ENCODE data around the gene TLNRD1.
"Not testable (repeated sequence)": the region's sequence is repeated elsewhere in the genome, so short reads cannot be mapped to it uniquely, and the experiment has no call there.

TLNRD1 gene

GRCh38 chr15:81000624-81001151 lies at the start of gene TLNRD1:
TLNRD1 (plus strand) TSS chr15:81000923; CDS start chr15:81002272, 1,349 bp downstream.
- peak; percentile 81 for DNase-seq (ENCODE audit: low read depth)
- peak within 1 kb of the TSS; percentile 87 for H3K4me3 ChIP-seq (ENCODE audit: low read depth, low read length)

- DNase-seq (ENCODE audit: low read depth) = no peak
- no peak overlapping the region for H3K4me3 ChIP-seq (ENCODE audit: low read depth, low read length)
Observed at GRCh38 chr15:80951941-80952340, 48.8 kb upstream of the TLNRD1 start.

DNA sequence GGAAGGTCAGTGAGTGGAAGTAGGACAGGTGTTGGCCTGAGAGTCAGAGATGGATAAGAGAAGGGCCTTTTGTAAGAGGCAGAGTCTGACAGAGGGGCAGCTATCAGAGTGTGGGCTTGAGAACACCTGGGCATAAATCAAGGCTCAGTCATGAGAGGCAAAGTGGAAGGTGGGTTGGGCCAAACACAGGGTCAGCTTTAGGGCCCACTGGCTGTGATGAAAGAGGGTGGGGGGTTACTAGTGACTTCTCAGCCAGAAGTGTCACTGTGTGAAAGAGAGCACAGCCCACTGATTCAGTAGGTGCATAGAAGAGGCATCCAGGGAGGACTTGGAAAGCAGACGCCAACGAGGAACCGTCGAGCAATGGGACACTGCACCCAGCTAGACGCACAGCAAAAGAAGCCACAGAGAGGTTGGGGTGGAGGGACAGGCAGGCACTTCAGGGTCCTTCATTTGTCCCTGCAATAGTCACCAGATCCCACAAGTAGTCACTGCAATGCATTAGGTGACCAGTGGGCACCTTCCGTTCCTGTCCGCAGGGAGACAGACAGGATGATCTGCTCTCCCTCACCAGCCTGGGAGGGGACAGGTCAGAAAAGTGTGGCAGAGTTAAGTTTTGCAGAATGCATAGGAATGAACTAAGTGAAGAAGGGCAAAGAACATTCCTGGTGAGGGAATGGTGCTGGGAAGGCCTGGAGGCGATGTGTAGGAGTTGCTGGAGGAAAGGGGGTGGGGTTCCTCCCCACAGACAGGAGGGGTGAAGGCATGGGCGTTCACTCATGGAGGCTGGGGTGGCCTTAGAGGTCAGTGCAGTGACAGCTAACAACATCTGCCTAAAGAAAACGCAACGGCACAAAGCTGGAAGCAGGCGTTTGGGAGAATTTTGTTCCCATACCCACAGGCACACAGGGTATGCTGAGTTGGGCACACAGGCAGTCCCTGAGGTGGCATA lies 47.4 kb upstream of the TLNRD1 start:
- H3K4me3 ChIP-seq (ENCODE audit: low read depth, low read length) = no peak overlapping the region
- no peak for DNase-seq (ENCODE audit: low read depth)

- no peak for DNase-seq (ENCODE audit: low read depth)
- H3K4me3 ChIP-seq (ENCODE audit: low read depth, low read length) = no peak overlapping the region
Observed at GRCh38 chr15:80953953-80954778, 46.6 kb upstream of the TLNRD1 start.

- peak; percentile 67 for DNase-seq (ENCODE audit: low read depth)
- not testable (repeated sequence) for H3K4me3 ChIP-seq (ENCODE audit: low read depth, low read length)
Observed at GRCh38 chr15:80955571-80956452, 44.9 kb upstream of the TLNRD1 start.

- no peak for DNase-seq (ENCODE audit: low read depth)
- H3K4me3 ChIP-seq (ENCODE audit: low read depth, low read length) = no peak overlapping the region
Observed at GRCh38 chr15:80957556-80957955, 43.2 kb upstream of the TLNRD1 start.

- no peak for DNase-seq (ENCODE audit: low read depth)
- no peak overlapping the region for H3K4me3 ChIP-seq (ENCODE audit: low read depth, low read length)
Observed at GRCh38 chr15:80957976-80958375, 42.7 kb upstream of the TLNRD1 start.

- no peak overlapping the region for H3K4me3 ChIP-seq (ENCODE audit: low read depth, low read length)
- no peak for DNase-seq (ENCODE audit: low read depth)
Observed at GRCh38 chr15:80958818-80959495, 41.8 kb upstream of the TLNRD1 start.

DNA sequence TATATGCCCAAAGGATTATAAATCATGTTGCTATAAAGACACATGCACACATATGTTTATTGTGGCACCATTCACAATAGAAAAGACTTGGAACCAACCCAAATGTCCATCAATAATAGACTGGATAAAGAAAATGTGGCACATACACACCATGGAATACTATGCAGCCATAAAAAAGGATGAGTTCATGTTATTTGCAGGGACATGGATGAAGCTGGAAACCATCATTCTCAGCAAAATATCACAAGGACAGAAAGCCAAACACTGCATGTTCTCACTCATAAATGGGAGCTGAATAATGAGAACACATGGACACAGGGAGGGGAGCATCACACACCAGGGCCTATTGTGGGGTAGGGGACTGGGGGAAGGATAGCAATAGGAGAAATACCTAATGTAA lies 35.3 kb upstream of the TLNRD1 start:
- DNase-seq (ENCODE audit: low read depth); H3K4me3 ChIP-seq (ENCODE audit: low read depth, low read length): not testable (repeated sequence)

DNA sequence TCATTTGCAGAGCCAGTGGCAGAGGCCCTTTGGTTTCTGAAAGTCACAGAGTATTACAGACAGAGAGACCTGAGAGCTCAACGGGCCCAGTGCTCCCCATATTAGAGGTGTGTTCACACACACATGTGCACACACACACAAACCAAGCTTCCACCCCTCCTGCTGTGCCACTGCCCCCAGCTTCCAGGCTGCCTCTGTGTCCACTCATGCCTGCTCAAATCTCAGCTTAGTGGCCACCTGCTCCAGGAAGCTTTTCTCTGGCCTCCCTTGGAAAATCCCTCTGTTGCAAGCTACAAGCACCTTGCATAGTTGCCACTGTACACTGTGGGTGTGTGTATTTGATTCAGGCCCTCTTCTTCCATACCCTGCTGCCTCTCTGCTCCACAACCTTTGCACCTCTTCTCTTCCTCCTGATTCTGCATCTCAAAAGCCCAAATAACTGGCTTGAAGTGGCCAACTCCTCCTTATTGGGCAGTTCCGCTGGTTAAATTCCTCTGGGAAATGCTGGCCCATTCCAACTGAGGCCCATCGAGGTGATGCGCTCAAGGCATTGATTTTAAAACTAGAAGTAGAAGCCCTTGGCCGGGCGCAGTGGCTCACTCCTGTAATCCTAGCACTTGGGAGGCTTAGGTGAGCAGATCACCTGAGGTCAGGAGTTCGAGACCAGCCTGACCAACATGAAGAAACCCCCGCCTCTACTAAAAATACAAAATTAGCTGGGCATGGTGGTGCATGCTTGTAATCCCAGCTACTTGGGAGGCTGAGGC lies 34.1 kb upstream of the TLNRD1 start:
- no peak for DNase-seq (ENCODE audit: low read depth)

GRCh38 chr15:80967451-80967850 lies 33.3 kb upstream of the TLNRD1 start:
- H3K4me3 ChIP-seq (ENCODE audit: low read depth, low read length) = no peak overlapping the region
- peak; percentile 31 for DNase-seq (ENCODE audit: low read depth)

More for the DNA sequence above, 34.1 kb upstream of the TLNRD1 start:
- no peak overlapping the region for H3K4me3 ChIP-seq (ENCODE audit: low read depth, low read length)

- DNase-seq (ENCODE audit: low read depth) = no peak
- H3K4me3 ChIP-seq (ENCODE audit: low read depth, low read length) = no peak overlapping the region
Observed at GRCh38 chr15:80967991-80968510, 32.7 kb upstream of the TLNRD1 start.

DNA sequence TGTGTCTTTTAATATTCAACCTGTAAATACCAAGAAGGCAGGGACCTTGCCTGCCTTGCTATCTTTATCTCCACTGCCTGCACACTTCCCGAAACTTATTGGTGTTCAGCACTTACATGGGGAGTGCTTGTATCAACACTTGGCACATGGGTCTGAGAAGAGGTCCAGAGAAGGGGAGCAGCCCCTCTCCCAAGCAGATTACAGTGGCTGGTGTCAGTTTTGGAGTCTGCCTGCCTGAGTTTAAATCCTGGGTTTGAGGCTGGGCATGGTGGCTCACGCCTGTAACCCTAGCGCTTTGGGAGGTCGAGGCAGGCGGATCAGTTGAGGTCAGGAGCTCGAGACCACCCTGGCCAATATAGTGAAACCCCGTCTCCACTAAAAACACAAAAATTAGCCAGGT lies 31.4 kb upstream of the TLNRD1 start:
- no peak overlapping the region for H3K4me3 ChIP-seq (ENCODE audit: low read depth, low read length)
- no peak for DNase-seq (ENCODE audit: low read depth)

DNA sequence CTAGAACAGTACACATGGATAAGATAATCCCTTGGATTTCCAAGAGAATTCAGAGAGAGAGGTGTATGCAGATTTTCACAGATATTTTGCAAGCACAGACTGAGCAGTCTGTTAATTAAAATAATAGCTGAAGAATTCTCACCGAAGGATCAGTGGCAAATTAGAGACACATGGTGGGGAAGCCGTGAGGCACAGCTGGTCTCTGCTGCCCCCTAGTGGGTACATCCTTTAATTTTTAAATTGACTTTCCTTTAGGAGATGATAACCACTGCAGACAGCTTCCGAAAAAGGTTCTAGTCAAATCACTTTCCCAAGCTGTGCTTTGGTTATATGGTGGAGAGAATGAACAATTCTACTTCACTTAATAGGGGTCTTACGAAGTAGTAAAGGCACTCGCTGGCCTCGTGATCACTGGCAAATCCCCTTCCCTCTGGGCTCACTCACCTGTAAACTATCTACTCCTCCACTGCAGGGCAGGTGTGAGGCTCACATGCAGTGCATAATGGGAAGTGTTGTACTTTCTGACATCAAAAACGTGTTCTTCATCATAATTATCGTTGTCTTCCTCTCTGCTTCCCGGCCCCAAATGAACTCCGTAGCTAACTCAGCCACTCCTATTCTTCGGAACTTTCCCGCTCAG lies 30.6 kb upstream of the TLNRD1 start:
- DNase-seq (ENCODE audit: low read depth) = no peak
- no peak overlapping the region for H3K4me3 ChIP-seq (ENCODE audit: low read depth, low read length)

- H3K4me3 ChIP-seq (ENCODE audit: low read depth, low read length) = no peak overlapping the region
Observed at GRCh38 chr15:80970658-80971057, 30.1 kb upstream of the TLNRD1 start.

GRCh38 chr15:80971143-80971542 lies 29.6 kb upstream of the TLNRD1 start:
- DNase-seq (ENCODE audit: low read depth) = no peak
- H3K4me3 ChIP-seq (ENCODE audit: low read depth, low read length) = no peak overlapping the region

More at GRCh38 chr15:80970658-80971057, 30.1 kb upstream of the TLNRD1 start:
- no peak for DNase-seq (ENCODE audit: low read depth)

DNA sequence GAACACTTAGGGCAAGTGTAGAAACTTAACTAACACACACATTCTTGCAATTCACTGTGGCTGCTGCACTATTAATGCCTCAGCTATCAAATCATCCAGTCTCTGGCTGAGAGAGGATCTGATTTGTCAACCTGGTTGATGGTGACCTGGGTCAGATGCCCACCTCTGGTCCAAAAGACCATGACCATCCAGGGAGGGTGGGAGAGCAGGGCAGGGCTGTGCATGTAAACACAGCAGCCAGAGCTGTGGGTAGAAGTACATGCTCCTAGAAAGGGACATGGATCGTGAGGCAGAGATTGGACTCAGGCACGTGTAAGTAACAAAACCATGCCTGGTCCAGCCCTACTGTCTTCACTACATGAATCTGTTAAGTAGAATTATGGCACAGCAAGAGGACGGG lies 28.4 kb upstream of the TLNRD1 start:
- no peak overlapping the region for H3K4me3 ChIP-seq (ENCODE audit: low read depth, low read length)
- no peak for DNase-seq (ENCODE audit: low read depth)

All from skeletal muscle cell (primary cell).